Measurements from ENCODE around the gene PAIP2.

- TF ChIP-seq CEBPB (IDR thresholded peaks at IDR 0.05; ENCODE audit: low read depth, low read length) (no peak), CTCF (conservative IDR thresholded peaks at IDR 0.05; ENCODE audit: low read depth, low read length) (peak; percentile 17; the same call in 1 of the 2 replicates), POLR2A (IDR thresholded peaks at IDR 0.05; ENCODE audit: low read depth, low read length) (no peak), BHLHE40 (IDR thresholded peaks at IDR 0.05; ENCODE audit: low read depth, low read length) (no peak), MAFK (IDR thresholded peaks at IDR 0.05; ENCODE audit: low read depth, low read length) (no peak), RAD21 (IDR thresholded peaks at IDR 0.05; ENCODE audit: low read length) (no peak), NFE2L2 (IDR thresholded peaks at IDR 0.05; ENCODE audit: low read depth, low read length) (no peak)
Observed at GRCh38 chr5:139394123-139394653, 52.5 kb downstream of the PAIP2 start.

Measured in IMR-90 (cell line).